Measurements from ENCODE around the gene ANKRD40.
"Not testable (repeated sequence)": the region's sequence is repeated elsewhere in the genome, so short reads cannot be mapped to it uniquely, and the experiment has no call there.

ANKRD40 gene

DNA sequence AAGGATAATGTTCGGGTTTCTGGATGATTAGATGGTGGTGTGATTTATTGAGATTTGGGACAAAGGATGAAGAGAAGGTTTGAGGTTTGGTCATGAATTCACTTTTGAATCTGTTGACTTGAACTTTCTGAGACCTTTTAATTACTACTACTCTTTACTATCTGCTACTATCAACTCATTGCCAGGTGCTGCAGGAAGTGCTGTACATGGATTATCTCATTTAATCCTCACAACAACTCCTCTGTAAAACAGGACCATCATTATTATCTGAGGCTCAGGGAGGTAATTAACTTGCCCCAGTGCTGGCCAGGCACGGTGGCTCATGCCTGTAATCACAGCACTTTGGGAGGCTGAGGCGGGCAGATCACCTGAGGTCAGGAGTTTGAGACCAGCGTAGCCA lies 2.9 kb upstream of the ANKRD40 start:
- DNase-seq, result no peak

DNA sequence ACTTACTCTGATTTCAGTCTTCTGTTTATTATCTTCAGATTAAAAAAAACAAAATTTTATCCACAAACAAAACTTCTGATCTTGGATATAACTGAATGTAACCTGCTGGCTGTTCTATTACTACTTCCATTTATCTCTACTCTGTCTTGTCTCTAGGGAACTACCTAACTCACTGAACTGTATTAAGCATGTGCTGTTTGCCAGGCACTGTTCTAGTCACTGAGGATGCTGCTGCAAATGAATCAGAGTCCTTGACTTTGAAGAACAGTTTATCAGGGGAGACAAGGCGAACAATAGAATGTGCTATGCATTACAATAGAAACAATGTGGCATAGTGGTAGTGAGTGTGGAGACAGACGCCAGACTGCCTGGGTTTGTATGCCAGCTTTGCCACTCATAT lies 2.3 kb upstream of the ANKRD40 start:
- DNase-seq, result no peak

DNA sequence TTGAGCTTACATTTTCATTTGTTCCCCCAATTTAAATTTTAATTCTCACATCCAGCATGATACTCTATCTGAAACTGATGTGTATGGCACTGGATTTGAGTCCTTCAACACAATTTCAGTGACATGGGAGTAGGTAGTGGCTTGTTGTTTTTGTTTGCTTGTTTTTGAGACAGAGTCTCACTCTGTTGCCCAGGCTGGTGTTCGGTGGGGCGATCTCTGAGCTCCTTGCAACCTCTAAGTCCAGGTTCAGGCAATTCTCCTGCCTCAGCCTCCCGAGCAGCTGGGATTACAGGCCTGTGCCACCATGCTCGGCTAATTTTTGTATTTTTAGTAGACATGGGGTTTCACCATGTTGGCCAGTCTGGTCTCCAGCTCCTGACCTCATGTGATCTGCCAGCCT lies 1.3 kb upstream of the ANKRD40 start:
- DNase-seq, result not testable (repeated sequence)

DNA sequence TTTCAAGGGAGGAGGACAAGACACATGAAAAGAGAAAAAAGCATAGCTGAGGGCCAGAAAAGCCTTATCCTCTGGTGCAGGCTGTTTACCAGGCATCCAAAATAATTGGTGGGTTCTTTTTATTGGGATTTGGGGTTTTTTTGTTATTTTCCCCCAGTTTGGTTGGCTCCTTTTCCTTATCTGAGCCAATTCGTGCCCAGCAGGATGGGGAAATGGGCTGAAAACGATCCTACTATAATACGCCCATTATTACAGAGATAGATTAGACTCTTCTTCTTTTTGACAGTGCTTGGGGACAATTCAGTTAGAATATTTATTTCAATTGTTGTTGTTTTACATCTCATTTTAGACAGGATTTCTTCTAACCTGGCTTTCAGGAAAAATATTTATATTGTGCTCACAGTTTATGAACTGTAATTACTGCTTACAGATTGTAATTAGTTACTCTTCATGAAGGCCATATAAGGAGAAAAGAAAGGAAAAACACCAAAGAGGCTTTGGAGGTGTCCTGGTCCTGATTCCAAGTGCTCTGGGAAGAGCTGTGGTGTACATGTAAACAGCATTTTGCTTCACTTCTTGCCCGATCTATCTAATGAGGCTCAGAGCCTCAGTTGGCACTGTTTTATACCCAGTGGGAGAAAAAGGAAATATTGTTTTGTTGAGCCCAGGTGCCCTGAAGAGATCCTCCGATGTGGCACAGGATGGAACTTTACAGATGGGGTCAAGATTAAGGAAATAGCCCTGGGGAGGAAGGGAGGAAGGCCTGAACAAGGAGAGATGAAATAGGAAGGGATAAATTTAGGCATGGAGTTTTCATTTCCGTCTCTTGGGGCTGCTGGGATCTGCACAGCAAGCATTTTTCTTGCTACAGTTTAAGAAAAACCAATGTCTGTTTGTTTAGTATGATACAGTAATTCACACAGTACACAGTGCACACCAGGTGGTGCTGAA lies 611 bp upstream of the ANKRD40 start:
- DNase-seq, result no peak

DNA sequence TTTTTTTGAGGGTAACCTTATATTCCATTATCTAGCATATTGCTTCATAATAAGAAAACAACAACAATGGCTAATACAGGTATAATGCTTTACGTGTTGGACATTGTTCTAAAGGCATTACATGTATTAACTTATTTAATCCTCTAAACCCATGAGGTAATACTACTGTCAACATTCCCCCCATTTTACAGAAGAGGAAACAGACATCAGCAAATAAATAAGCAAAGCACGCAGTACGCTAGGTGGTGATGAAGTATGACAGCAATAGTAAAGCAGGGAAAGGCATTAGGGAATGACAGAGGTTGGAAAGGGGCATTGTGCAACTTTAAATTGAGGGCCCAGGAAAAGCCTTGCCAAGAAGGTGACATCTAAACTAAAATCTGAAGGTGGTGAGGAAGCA lies 4.6 kb downstream of the ANKRD40 start:
- DNase-seq, result no peak

DNA sequence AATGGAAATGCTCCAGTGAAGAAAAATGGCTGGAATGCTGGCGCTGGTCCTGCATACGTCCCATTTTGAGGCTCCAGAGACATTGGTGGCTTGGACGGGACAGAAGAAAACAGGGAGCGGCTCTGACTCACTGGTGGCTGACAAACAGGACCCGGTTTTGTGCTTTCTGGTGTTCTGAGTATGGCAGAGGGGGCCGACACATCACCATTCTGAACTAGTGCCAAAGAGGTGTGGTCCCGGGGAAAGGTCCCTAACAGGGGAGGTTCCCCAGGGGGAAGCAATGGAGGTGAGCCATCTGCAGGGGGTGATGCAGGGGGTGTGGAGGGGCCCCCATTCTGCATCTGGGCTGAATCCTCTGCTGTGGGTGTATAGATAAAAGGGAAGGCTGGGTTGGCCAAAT lies 8.3 kb downstream of the ANKRD40 start:
- DNase-seq, result no peak

DNA sequence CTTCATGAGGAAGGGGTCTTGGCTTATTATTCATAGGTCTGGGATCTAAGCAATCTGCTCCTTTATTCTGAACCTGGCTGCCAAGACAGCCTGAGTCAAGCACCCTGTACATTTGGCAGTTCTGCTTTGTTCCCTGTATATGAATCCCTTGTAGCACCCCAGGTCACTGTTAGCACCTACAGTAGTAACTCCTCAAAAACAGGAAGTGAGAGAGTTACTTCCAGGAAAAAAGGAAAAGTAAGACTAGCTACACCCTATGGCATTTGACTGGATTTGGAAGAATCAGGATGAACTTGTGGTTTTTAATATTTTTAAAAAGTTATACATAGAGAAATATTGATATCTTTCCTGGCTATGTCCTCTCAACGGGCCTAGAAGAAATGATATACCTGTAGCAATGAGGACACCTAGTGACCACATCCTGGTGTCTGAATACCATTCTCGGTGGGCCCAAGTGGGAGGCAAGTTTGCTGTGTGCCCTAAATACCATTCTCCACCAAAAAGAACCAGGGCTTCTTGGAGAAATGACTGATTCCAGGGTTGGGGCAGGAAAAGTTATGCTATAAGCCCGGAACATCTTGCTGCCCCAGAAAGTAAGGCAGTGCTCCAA lies 9.9 kb downstream of the ANKRD40 start:
- DNase-seq, result no peak

DNA sequence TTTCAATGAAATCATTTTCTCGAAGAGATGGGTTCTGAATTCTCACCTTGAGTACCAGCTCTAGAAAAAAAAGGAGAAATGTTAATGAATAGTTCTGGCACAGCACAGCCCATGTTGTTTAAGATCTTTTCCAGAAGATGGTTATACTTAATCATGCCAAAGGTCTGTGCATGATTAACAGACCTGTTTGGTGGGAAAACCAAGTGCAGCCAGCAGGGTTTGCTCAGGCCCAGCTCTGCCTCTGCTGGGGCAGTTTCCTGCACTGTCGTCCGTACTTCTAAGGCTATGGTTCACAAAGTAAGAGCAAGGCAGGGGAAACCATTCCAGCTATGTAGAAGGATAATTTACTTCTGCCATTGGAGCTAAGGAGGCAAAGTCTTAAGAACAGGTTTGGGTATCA lies 10.7 kb downstream of the ANKRD40 start:
- no peak for DNase-seq

DNA sequence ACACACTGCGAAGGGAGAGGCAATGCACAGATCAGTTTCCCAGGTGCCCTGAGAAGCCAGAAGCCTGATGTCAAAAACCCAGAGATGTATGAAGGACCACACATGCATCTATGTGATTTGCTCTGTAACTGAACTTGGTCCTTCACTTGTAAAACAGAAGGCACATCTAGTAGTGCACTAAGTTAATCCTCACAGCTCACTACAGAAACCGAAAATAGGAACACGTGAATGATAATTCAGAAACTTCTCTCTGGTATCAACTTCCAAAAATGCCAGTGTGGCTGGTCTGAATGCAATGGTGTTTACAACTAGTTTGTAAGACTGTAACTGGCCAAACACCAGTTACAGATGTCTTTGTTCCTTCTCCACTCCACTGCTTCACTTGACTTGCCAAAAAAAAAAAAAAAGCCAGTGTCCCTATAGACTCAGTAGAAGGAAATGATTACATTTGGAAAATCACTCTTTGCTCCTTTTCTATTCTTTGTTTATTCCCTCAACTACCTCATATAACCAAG lies 11.3 kb downstream of the ANKRD40 start:
- DNase-seq, result no peak

DNA sequence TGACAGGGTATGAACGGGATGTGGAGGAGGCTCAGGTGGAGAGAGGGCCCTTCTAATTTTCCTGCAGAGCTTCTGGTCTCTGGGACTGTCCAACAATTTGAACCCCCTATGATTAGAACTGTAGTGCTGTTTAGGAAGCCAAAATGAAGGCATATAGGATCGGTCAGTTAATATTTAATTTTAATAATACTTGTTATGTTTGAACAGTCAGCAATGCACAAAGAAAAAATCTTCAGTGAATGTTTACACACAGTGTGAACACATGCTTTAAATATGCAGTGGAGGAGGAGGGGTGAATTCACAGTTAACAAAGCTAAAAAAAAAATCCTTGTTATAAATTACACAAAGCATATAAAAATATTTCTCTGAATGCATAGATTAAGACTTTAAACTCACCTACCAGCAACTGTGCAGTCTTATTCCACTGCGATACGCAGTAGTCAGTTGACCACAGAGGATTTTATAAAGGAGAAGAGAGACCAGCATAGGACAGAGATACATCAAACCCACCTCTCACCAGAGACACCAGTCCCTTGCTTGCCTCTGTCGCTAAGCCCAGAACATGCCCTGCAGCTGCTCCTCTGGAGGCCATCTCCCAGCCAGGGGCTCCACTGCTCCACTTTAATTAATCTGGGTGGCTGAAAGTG lies 14.6 kb downstream of the ANKRD40 start:
- no peak for DNase-seq

DNA sequence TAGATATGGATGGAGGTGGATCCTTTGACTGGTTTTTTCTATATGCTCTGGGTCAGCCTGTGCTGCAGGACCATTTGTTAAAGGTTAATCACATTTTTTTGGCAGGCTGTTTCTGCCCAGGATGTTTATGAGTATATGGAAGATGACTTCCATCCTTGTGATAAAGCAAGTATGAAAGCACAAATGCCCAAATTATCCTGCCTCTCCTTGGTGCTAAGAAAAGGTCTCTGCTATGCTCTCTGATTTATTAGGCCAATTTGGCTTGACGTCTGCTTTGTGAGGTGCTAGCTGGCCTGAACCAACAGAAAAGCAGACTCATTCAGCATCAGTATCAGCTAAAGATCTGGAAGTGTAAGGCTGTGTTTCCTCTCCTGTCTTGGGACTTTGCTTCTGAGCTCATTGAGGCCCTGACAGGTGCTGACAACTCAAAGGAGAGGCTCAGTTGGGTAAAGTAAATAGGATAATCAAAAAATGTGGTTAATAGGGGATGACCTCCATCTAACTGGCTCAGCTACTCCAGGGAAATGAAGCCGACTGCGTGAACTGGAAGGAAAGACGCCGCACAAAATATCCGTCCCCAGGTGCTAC lies 15.2 kb downstream of the ANKRD40 start:
- DNase-seq, result no peak

DNA sequence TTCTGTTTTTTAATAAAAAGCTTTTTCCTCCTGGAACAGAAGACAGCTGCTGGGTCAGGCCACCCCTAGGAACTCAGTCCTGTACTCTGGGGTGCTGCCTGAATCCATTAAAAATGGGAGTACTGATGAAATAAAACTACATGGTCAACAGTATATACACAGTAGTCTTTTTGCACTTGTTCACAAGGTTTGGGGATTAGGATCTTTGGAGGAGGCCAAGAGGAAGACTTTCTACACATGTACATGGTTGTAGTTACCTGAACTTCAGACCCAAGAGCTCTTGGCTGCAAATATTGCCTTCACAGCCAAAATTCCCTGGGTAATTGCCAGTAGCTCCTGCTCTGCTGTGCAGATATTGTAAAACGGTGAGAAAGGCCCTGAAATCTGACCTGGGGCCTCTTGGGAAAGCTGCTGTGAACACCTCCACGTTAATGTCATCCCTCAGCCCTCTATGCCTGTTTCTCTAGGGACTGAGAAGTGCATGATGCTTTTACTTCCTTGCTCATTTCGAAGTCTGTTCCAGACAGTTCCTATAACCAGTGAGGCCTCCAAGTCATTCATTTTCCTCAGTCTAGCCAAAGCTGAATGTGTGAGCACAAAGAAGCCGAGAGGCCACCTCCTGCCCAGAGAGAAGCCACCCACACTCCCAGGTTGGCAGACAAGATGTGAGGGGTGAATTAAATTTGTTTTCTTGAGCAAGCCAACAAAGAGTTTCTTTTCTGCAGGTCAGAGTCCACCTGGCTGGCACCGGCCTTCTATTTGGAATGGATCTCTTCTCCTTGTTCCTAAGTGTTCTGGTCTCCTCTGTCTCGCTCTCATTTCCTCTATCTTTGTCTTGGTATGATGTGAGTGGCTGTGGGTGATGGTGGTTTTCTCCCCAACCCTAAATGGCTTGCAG lies 15.9 kb downstream of the ANKRD40 start:
- no peak for DNase-seq

DNA sequence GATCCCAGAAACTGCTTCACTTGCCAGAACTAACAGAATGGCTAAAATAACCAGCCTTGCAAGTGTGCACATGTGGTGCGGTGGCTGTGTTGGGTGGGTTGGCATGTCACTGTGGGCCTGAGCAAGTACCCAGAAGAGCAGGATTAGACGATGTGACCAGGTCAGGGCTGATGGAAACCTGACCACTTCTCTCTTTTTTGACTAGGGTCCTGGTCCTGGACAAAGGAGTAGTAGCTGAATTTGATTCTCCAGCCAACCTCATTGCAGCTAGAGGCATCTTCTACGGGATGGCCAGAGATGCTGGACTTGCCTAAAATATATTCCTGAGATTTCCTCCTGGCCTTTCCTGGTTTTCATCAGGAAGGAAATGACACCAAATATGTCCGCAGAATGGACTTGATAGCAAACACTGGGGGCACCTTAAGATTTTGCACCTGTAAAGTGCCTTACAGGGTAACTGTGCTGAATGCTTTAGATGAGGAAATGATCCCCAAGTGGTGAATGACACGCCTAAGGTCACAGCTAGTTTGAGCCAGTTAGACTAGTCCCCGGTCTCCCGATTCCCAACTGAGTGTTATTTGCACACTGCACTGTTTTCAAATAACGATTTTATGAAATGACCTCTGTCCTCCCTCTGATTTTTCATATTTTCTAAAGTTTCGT lies 16.7 kb downstream of the ANKRD40 start:
- DNase-seq, result no peak

DNA sequence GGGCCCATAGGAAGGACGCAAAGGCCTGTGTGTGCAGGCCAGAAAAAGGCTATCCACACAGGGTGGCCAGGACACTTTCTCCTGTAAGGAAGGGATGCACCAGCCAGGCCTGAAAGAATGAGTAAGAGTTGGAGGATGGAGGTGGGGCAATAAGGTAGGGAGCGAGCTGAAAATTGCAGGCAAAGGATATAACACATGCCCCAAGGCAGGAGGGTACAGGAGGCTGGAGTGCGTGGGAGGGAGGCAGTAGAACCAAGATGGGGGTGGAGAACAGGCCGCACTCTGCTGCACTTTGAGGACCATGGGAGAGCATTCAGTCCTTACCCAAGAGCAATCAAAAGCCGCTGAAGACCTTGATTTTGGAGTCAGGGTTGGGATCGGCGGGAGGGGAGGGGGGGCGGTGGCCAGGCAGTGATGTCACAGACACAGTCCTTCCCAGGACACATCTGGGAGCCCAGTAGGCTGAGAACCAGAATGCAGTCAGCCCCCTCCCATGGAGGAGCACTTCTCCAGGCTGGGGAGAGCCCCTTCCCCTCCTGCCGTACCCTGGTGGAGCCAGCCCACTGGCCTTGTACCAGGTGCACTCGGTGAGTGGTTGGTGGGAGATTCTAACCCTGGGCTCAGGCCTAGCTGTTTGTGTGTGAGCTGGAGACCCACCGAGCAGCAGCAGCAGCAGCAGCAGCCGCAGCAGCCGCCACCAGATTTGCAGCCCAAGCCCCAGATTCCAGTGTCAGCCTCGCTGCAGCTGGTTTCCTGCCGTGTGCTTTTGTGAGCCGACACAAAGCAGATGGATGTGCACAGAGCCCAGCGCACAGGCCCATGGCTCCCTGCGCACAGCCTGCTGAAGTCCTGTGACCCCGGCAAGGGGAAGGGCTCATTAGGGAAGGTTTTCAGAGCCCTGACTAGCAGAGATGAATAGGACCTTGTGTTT lies 17.5 kb downstream of the ANKRD40 start:
- DNase-seq, result no peak

DNA sequence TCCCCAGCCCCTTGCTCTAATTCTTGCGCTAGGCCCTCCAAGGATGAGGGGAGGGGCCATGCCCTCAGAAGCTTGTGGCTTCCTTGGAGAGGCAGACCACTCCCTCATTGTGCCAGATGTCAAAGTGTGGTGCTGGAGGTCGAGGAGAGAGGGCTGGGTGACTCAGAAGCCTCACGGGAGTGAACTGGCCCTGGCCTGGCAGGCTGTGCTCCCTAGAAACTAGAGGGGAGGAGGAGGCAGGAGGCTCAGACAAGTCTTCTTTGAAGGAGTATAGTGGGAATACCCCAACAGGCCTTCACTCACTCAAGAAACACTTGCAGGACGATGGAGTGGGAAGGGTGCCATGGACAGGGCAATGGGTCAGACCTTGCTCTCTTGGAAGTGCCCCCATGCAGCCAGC lies 18.5 kb downstream of the ANKRD40 start:
- no peak for DNase-seq

DNA sequence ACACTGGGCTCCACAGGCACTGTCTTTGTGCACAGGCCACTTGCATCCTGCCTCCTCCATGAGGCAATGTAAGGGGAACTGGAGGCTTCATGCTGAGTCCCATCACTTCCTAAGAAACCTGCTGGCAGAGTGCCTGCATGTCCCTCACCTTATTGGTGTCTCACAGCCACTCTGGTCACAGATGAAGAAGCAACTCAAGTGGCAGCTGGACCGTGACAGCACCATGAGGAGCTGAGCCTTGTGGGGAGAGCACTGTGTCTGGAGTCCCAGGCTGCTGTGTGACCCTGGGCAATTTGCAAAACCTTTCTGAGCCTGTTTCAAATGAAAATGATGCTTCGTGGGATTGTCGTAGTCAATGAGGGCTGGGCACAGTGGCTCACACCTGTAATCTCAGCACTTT lies 19.5 kb downstream of the ANKRD40 start:
- DNase-seq, result no peak

DNA sequence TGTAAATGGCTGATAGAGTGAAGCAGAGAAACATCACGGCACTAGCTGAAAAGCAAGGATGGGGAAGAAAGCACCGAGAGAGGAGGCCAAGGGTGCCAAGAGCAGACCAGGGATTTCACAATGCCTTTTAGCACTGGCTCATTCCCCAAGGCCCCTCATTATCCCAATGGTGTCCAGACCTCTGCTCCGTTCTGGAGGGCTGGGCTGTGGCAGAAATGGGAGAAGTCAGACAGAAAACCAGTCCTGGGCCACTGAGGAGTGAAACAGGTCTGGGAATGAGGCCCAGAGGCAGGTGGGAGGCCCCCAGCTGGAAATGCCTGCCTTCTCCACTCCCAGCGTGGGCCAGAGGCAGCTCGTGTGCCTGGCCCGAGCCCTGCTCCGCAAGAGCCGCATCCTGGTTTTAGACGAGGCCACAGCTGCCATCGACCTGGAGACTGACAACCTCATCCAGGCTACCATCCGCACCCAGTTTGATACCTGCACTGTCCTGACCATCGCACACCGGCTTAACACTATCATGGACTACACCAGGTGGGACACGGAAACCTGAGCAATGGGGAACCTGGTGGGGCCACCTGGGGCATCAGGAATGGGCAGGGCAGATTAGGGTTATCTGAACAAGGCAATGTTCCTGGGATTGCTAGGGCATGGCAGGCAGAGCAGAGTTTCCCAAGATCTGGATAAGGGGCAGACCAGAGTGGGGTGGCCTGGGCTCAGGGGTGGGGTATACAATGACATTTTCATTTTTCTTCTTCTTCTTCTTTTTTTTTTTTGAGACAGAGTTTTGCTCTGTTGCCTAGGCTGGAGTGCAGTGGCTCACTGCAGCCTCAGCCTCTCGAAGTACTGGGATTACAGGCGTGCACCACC lies 20.3 kb downstream of the ANKRD40 start:
- DNase-seq, result no peak

DNA sequence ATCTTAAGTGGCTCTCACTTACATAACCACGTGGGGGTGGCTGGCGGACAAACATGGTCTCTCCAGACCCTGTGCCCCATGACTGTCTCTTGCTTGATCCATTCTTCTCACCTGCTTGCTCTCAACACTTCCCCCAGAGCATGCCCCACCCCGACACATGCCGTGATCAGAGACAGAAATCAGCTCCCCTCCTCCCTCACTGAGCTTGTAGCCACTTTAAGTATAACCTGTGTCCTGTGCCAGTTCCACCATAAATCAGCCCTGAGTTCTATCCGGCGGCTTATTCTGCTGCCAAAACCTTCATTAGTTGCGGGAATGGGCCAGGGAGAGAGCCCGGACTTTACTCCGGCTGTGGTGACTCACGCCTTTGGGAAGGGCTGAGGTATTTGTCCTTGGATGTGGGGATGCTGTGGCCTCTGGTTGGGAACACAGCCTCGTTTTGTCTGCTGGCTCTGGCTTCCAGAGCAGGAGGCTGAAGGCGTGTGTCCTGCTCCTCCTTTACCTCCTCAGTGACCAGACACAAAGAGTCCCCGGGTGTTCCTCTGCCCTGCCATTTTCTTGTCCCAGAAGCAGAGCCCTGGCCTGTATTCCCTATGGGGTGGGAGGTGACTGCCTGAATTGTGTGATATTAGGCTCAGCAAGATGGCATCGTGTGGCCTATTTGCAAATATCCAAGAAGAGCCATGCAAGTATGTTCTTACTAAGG lies 21.1 kb downstream of the ANKRD40 start:
- DNase-seq, result no peak
